ENCODE results near the gene CEACAM6.
"Not testable (repeated sequence)": the region's sequence is repeated elsewhere in the genome, so short reads cannot be mapped to it uniquely, and the experiment has no call there.

CEACAM6 gene

GRCh38 chr19:41745756-41746155 lies 9.6 kb upstream of the CEACAM6 start:
- Histone ChIP-seq H3K4me3 (no peak overlapping the region), H3K27ac (no peak overlapping the region)

- Histone ChIP-seq H3K4me3 (no peak overlapping the region), H3K27ac (no peak overlapping the region)
These were observed 8.6 kb upstream of the CEACAM6 start for GRCh38 chr19:41746593-41747227.

GRCh38 chr19:41748012-41748411 lies 7.3 kb upstream of the CEACAM6 start:
- Histone ChIP-seq H3K27ac (no peak overlapping the region), H3K4me3 (no peak overlapping the region)

- H3K4me3 ChIP-seq, H3K27ac ChIP-seq: not testable (repeated sequence)
These were observed 4.8 kb upstream of the CEACAM6 start for GRCh38 chr19:41750248-41751134.

- Histone ChIP-seq H3K4me3 (no peak overlapping the region), H3K27ac (no peak overlapping the region)
These were observed 2.2 kb upstream of the CEACAM6 start for GRCh38 chr19:41753159-41753558.

- no peak overlapping the region for H3K27ac ChIP-seq
- H3K4me3 ChIP-seq = no peak overlapping the region
These were observed 1.3 kb upstream of the CEACAM6 start for GRCh38 chr19:41753936-41754529.

GRCh38 chr19:41758846-41759245 lies 3.5 kb downstream of the CEACAM6 start:
- Histone ChIP-seq H3K4me3 (no peak overlapping the region), H3K27ac (no peak overlapping the region)

GRCh38 chr19:41767115-41767514 lies 11.8 kb downstream of the CEACAM6 start:
- Histone ChIP-seq H3K4me3 (no peak overlapping the region), H3K27ac (no peak overlapping the region)

GRCh38 chr19:41768105-41768504 lies 12.8 kb downstream of the CEACAM6 start:
- not testable (repeated sequence) for H3K27ac ChIP-seq, H3K4me3 ChIP-seq

- no peak overlapping the region for H3K4me3 ChIP-seq
- H3K27ac ChIP-seq = no peak overlapping the region
These were observed 14.3 kb downstream of the CEACAM6 start for GRCh38 chr19:41769608-41770007.

- H3K4me3 ChIP-seq = no peak overlapping the region
- no peak overlapping the region for H3K27ac ChIP-seq
These were observed 16.1 kb downstream of the CEACAM6 start for GRCh38 chr19:41771410-41771809.

- H3K4me3 ChIP-seq = no peak overlapping the region
- H3K27ac ChIP-seq = peak overlapping the region in 1 of 21 experiments; percentile 61
These were observed 19.2 kb downstream of the CEACAM6 start for GRCh38 chr19:41774515-41774980.

- Histone ChIP-seq H3K4me3 (no peak overlapping the region), H3K27ac (peak overlapping the region in 6 of 21 experiments; percentile 26 to 61 (median 34))
These were observed 21.4 kb downstream of the CEACAM6 start for GRCh38 chr19:41776700-41777099.

- Histone ChIP-seq H3K4me3 (no peak overlapping the region), H3K27ac (no peak overlapping the region)
These were observed 28.3 kb downstream of the CEACAM6 start for GRCh38 chr19:41783612-41784011.

GRCh38 chr19:41784312-41784711 lies 29.0 kb downstream of the CEACAM6 start:
- Histone ChIP-seq H3K27ac (no peak overlapping the region), H3K4me3 (no peak overlapping the region)

- Histone ChIP-seq H3K4me3 (no peak overlapping the region), H3K27ac (no peak overlapping the region)
These were observed 29.4 kb downstream of the CEACAM6 start for GRCh38 chr19:41784743-41785142.

GRCh38 chr19:41785653-41786052 lies 30.3 kb downstream of the CEACAM6 start:
- H3K4me3 ChIP-seq = no peak overlapping the region
- no peak overlapping the region for H3K27ac ChIP-seq

GRCh38 chr19:41787055-41787454 lies 31.7 kb downstream of the CEACAM6 start:
- no peak overlapping the region for H3K4me3 ChIP-seq
- H3K27ac ChIP-seq = no peak overlapping the region

GRCh38 chr19:41788518-41788917 lies 33.2 kb downstream of the CEACAM6 start:
- not testable (repeated sequence) for H3K4me3 ChIP-seq, H3K27ac ChIP-seq

GRCh38 chr19:41789053-41789452 lies 33.7 kb downstream of the CEACAM6 start:
- H3K27ac ChIP-seq, H3K4me3 ChIP-seq: not testable (repeated sequence)

Measured in skin epidermis (tissue), 12 donors.